Femur (tissue), 1 donor: ENCODE measurements around the gene IST1.

Experiments
- DNase-seq: peaks from one replicate; pipeline ENCODE4 v3.0.0-alpha.2; 2017

Gene IST1

GRCh38 chr16:71965223-71965622 is 69.9 kb downstream of the IST1 start:
- DNase-seq, result no peak

- DNase-seq, result no peak
These were observed 71.6 kb downstream of the IST1 start for GRCh38 chr16:71966932-71967331.

DNA sequence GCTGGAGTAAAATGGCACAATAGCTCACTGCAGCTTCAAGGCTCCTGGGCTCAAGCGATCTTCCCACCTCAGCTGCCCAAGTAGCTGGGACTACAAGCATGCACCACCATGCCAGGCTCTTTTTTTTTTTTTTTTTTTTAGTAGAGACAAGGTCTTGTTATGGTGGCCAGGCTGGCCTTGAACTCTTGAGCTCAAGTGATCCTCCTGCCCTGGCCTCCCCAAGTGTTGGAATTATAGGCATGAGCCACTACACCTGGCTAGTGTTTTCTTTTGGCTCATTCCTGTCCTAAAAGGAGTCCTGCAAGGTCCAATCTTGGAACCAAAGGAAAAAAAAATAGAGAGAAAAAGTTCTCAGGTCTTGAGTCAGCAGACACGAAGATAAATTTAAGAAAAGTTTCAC is 74.0 kb downstream of the IST1 start:
- no peak for DNase-seq

GRCh38 chr16:71971571-71971970 is 76.2 kb downstream of the IST1 start:
- DNase-seq, result no peak

- no peak for DNase-seq
These were observed 77.0 kb downstream of the IST1 start for GRCh38 chr16:71972356-71972755.

GRCh38 chr16:71973001-71973400 is 77.7 kb downstream of the IST1 start:
- DNase-seq, result no peak

DNA sequence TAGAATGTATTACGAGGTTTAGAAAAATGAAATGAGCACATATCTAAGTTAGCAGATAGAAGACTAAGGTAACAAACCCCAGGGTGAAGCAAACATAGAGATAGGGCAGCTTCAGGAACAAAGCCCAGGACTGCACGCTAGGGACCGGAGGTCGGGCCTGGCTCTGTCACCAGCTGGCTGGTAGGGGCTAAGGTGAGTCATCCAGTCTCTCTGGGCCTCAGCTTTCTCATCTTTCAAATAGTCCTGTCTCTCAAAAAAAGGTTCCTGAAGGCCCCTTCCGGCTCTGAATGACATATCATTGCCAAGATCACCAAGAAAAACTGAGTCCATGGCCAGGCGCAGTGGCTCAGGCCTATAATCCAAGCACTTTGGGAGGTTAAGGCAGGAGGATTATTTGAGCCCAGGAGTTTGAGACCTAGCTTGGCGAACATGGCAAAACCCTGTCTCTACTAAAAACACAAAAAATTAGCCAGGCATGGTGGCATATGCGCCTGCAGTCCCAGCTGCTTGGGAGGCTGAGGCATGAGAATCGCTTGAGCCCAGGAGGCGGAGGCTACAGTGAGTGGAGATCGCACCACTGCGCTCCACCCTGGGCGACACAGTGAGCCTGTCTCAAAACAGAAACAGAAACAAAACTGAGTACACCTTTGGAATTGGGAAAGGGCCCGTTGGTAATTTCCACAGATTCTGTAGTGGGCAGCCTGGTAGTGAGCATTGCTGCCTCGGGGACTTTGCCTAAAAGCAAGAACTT is 78.9 kb downstream of the IST1 start:
- no peak for DNase-seq
